Measurements from ENCODE around the gene ZDHHC4.

The ZDHHC4 gene

DNA sequence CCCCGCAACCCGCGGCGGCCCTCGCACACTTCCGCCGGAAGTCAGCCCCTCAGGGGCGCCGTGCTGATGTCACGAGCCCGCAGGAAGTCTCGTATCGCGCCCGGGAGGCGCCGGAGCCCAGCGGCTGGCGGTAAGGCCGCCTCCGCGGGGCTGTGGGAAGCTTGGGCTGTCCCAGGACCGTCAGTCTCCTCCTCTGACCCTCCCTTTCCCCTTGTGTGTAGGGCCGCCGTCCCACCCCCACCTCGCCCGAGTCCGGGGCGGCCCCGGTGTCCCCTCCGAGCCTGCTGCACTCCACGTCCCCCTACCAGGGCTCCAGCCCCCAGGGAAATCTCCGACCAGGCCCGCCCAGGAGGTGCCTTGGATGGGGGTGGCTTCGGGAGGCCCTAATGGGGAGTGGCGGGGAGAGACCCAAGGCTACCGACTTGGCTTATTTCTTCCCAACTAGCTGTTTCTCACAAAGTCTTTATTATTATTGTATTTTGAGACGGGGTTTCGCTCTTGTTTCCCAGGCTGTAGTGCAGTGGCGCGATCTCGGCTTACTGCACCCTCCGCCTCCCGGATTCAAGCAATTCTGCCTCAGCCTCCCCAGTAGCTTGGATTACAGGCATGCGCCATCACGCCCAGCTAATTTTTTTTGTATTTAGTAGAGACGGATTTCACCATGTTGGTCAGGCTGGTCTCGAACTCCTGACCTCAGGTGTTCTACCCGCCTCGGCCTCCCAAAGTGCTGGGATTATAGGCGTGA is at the start of gene ZDHHC4:
Gene ZDHHC4, plus strand, starts transcription at position 86 of the 745 bp plus-strand sequence. CDS start 3,108 bp downstream, outside the sequence.
- Histone ChIP-seq H2AFZ (ENCODE audit: low read depth, low read length) (peak within 1 kb of the TSS; percentile 42), H3K4me3 (ENCODE audit: low read length) (peak within 1 kb of the TSS; percentile 56), H3K36me3 (ENCODE audit: insufficient read depth, low read length) (no peaks in the 10 kb centered on the region), H3K9me3 (ENCODE audit: low read length) (no peaks in the 10 kb centered on the region), H3K4me1 (ENCODE audit: insufficient read depth, low read length) (no peaks in the 10 kb centered on the region), H3K27me3 (ENCODE audit: insufficient read depth, low read length) (no peaks in the 10 kb centered on the region)

DNA sequence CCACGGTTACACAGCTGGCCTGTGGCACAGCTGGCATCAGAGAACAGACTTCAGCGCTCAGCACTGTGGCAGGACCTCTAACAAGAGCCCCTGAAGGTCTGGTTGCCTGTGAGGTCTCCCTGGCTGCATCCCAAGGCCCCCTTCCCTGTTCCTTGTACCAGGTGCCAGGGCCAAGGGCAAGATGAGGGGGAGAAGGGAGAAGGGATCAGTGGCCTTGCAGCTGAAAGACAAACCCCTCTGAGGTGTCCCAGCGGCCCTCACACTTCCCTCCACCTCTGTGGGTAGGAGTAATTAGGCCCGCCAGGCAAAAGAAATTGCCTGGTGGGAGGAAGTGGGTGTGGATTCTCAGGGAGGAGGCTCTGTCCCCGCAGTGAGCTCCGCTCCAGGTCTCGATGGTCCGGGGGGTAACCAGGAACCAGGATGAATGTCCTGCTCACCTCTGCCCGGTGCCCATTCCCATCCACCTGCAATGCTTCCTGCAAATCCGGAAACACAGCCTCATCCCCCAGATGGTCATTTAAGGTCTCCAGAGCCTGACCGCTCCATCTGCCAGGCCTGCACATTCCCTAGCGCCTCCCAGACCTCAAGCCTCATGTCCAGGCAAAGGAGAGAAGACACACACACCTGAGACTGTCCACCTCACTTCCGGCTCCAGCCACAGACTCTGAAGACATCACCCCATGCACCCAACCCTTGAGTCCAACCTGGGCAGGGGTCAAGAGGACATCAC is 48.7 kb upstream of the ZDHHC4 start:
- Histone ChIP-seq H3K9me3 (ENCODE audit: low read length) (no peaks in the 10 kb centered on the region), H3K27me3 (ENCODE audit: insufficient read depth, low read length) (peaks cover 70% of the 10 kb centered on the region), H3K4me1 (ENCODE audit: insufficient read depth, low read length) (peaks cover 3% of the 10 kb centered on the region), H3K4me3 (ENCODE audit: low read length) (no peak overlapping the region), H2AFZ (ENCODE audit: low read depth, low read length) (no peak overlapping the region), H3K36me3 (ENCODE audit: insufficient read depth, low read length) (no peaks in the 10 kb centered on the region)

DNA sequence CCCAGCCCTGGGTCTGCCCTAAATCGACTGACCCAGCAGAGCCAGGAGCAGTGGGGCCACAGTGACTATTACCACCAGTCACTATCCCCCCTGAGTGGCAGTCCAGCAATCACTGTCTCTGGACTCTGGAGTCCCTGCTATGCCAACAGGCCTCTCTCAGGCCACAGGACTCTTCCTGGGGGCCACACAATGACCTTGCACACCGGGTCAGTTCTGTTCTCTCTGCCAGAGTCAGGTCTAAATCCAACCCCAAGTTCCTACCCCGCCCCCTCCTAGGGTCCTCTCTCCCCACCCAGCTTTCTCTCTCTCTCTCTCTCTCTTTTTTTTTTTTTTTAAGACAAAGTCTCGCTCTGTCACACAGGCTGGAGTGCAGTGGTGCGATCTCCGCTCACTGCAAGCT is 47.6 kb upstream of the ZDHHC4 start:
- H3K36me3 ChIP-seq (ENCODE audit: insufficient read depth, low read length): no peaks in the 10 kb centered on the region
- no peak overlapping the region for H3K4me3 ChIP-seq (ENCODE audit: low read length)
- H3K9me3 ChIP-seq (ENCODE audit: low read length): no peaks in the 10 kb centered on the region
- peaks cover 71% of the 10 kb centered on the region for H3K27me3 ChIP-seq (ENCODE audit: insufficient read depth, low read length)
- H3K4me1 ChIP-seq (ENCODE audit: insufficient read depth, low read length): peaks cover 3% of the 10 kb centered on the region
- no peak overlapping the region for H2AFZ ChIP-seq (ENCODE audit: low read depth, low read length)

DNA sequence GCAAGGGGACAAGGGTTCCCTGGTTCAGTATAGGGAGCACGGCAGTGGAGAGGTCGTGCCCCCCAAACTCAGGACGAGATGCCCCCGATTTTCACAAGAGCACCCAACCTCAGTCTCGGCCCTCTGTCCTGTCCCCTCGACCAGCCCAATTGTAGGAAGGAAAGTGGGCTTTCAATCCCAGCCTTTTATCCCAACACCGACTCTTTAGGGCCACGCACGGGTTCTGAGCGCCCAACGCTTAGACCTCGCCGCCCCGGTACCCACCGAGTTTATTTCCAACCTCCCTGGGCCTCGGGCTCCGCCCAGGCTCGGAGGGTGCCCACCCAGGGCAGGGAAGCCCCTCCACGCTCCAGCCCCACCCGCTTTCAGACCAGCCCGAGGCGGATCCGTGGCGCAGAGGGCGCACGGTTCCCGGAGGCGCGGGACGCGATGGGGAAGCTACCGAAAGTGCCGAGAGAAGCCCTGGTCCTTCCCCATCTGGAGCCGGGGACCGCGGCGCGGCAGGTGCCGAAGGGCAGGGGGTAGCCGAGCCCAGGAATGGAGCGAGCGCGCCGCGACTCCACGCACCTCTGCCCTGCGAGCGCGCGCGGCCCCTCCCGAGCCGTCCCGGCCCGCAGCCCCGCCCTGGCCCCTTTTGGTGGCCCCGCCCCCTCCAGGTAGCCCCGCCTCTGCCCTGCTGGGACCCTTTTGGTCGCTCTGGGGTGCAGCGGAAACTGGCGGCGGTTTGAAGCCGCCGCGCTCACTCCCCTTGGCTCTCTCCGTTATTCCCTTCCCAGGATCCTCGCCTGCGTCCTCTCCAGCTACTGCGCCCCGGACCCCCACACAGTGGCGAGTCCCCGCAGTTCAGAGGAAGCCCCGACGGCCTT is 46.4 kb upstream of the ZDHHC4 start:
- Histone ChIP-seq H3K9me3 (ENCODE audit: low read length) (no peaks in the 10 kb centered on the region), H3K4me3 (ENCODE audit: low read length) (peak overlapping the region; percentile 35), H3K36me3 (ENCODE audit: insufficient read depth, low read length) (no peaks in the 10 kb centered on the region), H3K4me1 (ENCODE audit: insufficient read depth, low read length) (peaks cover 3% of the 10 kb centered on the region), H2AFZ (ENCODE audit: low read depth, low read length) (peak overlapping the region; percentile 86), H3K27me3 (ENCODE audit: insufficient read depth, low read length) (peaks cover 71% of the 10 kb centered on the region)

DNA sequence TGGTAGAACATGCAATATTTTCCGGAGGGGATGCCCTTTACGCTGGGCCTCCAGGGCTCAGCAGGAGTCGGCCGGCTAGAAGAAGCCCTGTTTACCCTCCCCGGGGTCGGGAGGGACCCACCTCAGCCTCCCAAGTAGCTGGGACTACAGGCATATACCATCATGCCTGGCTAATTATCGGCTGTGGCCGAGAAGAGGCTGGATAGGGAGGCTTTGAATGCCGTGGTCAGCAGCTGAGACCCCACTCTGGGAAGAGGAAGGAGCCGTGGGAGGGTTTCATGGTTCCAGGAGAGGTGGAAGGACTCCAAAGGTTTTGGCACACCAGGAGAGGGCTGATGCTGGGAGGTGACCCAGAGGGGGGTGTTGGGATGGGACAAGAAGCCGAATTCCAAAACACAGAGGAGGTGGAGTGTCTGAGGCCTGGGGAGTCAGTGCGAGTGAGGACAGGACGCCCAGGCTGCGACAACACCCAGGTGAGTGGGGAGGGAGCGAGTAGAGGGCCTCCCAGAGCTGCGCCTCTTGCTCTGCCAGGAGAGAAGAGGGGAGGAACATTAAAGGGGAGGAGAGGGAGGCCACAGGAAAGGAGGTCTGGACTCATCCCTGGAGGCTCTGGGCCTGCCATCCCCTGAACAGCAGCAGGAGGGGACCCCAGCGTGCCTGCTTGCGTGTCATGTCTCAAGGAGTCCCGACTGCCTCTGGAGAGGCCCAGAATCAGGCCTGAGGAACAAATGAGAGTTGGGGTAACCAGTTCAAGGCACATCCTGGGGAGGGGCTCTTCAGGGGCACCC is 45.6 kb upstream of the ZDHHC4 start:
- Histone ChIP-seq H3K9me3 (ENCODE audit: low read length) (no peaks in the 10 kb centered on the region), H3K27me3 (ENCODE audit: insufficient read depth, low read length) (peaks cover 69% of the 10 kb centered on the region), H3K4me3 (ENCODE audit: low read length) (no peak overlapping the region), H3K36me3 (ENCODE audit: insufficient read depth, low read length) (no peaks in the 10 kb centered on the region), H3K4me1 (ENCODE audit: insufficient read depth, low read length) (peaks cover 3% of the 10 kb centered on the region), H2AFZ (ENCODE audit: low read depth, low read length) (no peak overlapping the region)

DNA sequence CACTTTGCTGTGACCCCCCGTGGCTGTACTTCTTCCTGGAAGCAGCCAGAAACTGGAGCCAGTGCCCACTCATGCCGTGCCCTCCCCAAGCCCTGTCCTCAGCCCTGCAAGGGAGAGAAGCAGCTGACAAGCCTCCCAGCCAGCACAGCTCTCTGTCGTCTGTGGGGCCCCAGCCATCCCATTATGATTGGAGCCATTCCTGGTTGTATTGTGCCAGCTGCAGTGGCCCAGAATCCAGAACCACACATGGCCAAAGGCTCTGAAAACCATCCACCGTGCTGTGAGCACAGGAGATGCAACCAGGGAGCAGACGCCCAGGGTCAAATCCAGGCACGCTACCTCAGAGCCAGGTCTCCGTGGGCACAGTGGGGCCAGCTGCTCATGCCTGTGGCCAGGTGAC is 44.7 kb upstream of the ZDHHC4 start:
- H3K36me3 ChIP-seq (ENCODE audit: insufficient read depth, low read length): no peaks in the 10 kb centered on the region
- no peak overlapping the region for H2AFZ ChIP-seq (ENCODE audit: low read depth, low read length)
- H3K4me3 ChIP-seq (ENCODE audit: low read length): no peak overlapping the region
- peaks cover 61% of the 10 kb centered on the region for H3K27me3 ChIP-seq (ENCODE audit: insufficient read depth, low read length)
- H3K9me3 ChIP-seq (ENCODE audit: low read length): no peaks in the 10 kb centered on the region
- H3K4me1 ChIP-seq (ENCODE audit: insufficient read depth, low read length): peaks cover 4% of the 10 kb centered on the region

DNA sequence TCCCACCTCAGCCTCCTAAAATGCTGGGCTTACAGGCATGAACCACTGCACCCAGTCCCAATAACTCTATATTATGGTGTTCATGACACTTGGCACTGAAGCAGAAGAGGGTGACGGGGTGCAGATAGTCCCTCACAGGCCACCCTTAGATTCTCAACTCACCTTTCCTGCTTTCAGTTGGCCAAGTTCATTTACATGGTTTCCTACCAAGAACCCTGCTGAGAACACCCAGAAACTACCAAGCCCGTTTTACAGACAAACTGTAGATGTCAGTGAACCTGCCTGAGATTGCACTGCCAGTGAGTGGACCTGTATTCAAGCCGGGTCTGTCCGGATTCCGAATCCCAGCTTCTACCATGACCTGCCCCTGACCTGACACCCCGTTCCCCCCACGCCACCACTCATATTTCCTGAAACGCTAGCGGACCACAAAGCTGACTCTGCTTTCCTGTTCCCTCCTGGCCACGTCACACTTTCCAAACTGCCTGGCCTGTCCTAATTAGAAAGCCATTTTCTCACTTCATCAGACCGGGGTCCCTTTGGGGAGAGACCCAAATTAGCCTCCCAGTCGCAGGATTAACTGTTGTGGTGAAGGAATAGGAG is 43.3 kb upstream of the ZDHHC4 start:
- Histone ChIP-seq H3K4me3 (ENCODE audit: low read length) (no peak overlapping the region), H3K27me3 (ENCODE audit: insufficient read depth, low read length) (peaks cover 47% of the 10 kb centered on the region), H3K4me1 (ENCODE audit: insufficient read depth, low read length) (peaks cover 4% of the 10 kb centered on the region), H3K9me3 (ENCODE audit: low read length) (no peaks in the 10 kb centered on the region), H2AFZ (ENCODE audit: low read depth, low read length) (no peak overlapping the region), H3K36me3 (ENCODE audit: insufficient read depth, low read length) (no peaks in the 10 kb centered on the region)

DNA sequence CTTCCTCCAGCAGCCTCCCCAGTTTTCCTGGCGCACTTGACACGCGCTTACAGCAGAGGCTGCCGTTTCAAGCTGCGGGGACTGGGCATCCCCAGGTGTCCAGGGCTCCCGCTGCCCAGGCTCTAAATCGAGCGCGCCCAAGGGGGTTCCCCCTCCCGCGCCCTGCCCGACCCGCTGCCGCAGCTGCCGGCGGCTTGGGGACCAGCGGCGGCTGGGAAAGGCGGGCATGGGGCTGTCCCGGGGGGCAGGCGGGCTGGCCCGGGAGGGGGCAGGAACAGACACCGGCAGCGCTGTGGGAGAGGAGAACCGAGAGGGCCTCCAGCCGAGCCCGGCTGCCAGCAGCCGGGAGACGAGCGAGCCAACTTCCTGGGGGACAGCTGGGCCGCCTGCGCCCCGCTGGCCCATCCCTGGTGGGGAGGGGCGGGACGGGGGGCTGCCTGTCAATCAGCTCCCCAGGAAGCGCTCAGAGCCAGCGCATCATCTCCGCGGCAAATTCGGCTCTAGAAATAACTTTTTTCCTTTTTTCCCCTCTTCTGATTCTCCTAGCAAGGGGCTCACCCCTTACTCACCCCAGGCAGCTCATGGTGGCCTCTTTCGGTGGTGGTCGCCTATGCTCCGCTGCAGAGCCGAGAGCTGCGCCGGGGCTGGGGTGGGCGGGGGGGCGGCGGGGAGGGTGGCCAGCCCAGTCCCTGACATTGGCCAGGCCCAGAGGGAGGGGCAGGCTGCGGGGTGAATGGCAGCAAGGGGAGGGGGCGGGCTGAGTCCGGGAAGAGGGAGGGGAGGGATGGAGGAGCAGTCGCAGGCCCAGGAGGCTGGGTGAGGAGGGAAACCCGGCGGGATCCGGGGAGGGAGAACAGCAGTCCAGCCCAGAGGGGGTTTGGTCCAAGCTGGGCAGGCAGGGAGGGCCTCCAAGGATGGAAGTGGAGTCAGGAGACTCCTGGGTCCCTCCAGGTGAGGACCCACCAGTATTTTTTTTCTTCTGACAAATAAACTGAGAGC is 40.7 kb upstream of the ZDHHC4 start:
- H3K4me1 ChIP-seq (ENCODE audit: insufficient read depth, low read length): peaks cover 1% of the 10 kb centered on the region
- H2AFZ ChIP-seq (ENCODE audit: low read depth, low read length): no peak overlapping the region
- peak overlapping the region; percentile 51 for H3K4me3 ChIP-seq (ENCODE audit: low read length)
- no peaks in the 10 kb centered on the region for H3K36me3 ChIP-seq (ENCODE audit: insufficient read depth, low read length)
- no peaks in the 10 kb centered on the region for H3K9me3 ChIP-seq (ENCODE audit: low read length)
- H3K27me3 ChIP-seq (ENCODE audit: insufficient read depth, low read length): peaks cover 33% of the 10 kb centered on the region

DNA sequence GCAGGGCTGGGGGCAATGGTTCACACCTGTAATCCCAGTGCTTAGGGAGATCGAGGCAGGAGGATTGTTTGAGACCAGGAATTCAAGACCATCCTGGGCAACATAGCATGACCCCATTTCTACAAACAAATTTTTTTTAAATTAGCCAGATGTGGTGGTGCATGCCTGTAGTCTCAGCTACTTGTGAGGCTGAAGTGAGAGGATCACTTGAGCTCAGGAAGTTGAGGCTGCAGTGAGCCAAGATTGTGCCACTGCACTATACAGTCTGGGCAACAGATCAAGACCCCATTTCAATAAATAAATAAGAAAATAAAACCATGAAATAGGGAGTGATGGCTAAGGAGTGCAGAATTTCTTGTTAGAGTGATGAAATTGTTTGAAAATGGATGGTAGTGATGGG is 34.9 kb upstream of the ZDHHC4 start:
- H3K36me3 ChIP-seq (ENCODE audit: insufficient read depth, low read length): no peaks in the 10 kb centered on the region
- no peaks in the 10 kb centered on the region for H3K9me3 ChIP-seq (ENCODE audit: low read length)
- H3K27me3 ChIP-seq (ENCODE audit: insufficient read depth, low read length): peaks cover 3% of the 10 kb centered on the region
- H2AFZ ChIP-seq (ENCODE audit: low read depth, low read length): no peak overlapping the region
- no peak overlapping the region for H3K4me3 ChIP-seq (ENCODE audit: low read length)
- H3K4me1 ChIP-seq (ENCODE audit: insufficient read depth, low read length): no peaks in the 10 kb centered on the region

DNA sequence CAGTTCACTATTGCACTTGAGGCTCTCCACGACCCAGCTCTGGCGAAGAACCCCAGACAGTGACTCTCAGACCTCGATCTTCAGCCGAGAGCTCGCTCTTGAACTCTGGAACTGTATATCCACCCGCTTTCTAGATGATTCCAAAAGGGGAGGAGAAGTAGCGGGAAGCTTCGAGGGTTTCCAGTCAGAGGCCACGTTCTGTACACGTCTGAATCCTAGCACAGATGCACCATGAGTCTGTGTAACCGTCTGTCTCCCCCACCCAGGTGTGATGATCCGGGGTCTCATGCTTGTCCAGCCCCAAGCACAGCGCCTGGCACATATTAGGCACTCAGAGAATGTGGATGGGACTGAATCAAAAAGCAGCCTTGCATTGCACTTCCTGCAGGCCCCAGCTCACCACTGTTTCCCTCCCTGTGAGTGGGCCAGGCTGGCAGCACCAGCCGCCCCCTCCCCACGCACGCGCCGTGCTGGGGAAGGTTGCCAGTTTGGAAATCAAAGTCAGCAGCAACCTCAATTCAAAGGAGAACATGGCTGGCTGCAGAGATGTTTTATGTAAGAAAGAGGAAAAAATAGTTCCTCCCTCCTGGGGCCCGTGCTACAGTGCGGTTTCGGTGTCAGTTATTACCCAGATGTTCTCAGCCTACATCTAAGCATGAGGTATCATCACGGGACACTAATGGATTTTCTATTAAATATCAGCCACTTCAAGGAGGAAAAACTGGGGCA is 31.7 kb upstream of the ZDHHC4 start:
- no peaks in the 10 kb centered on the region for H3K9me3 ChIP-seq (ENCODE audit: low read length)
- no peaks in the 10 kb centered on the region for H3K4me1 ChIP-seq (ENCODE audit: insufficient read depth, low read length)
- H2AFZ ChIP-seq (ENCODE audit: low read depth, low read length): no peak overlapping the region
- H3K27me3 ChIP-seq (ENCODE audit: insufficient read depth, low read length): no peaks in the 10 kb centered on the region
- H3K36me3 ChIP-seq (ENCODE audit: insufficient read depth, low read length): no peaks in the 10 kb centered on the region
- no peak overlapping the region for H3K4me3 ChIP-seq (ENCODE audit: low read length)
